HL-60 (cell line): Measurements from ENCODE around the gene ANGPT4.

Source experiments
- DNase-seq, 2 experiments: peaks; one replicate each; pipeline ENCODE4 v3.0.0-alpha.2; 2010 to 2020; ENCODE audit warnings: low read depth in 1 of 2, low spot score in 1 of 2
- H3K27ac ChIP-seq: fragments of 250-450 bp; sonication (Bioruptor Pico); replicated peaks from 2 replicates; pipeline ENCODE4 v1.5.1; 2020; ENCODE audit warnings: mild to moderate bottlenecking, moderate library complexity
- H3K27me3 ChIP-seq: fragments of 250-450 bp; sonication (Bioruptor Pico); 2 replicates; pipeline ENCODE4 v1.5.1; 2021; ENCODE audit warnings: mild to moderate bottlenecking, moderate library complexity; ENCODE audit not compliant: insufficient read depth, poor library complexity, severe bottlenecking
- H3K4me3 ChIP-seq: replicated peaks from 2 replicates; pipeline ENCODE4 v1.5.1; 2011; ENCODE audit warnings: mild to moderate bottlenecking, control low read depth, low read length; ENCODE audit not compliant: insufficient read depth
- CTCF ChIP-seq: IDR thresholded peaks from one replicate; pipeline ENCODE4 v1.5.1; 2011; ENCODE audit warnings: low read length, control low read depth, inconsistent platforms; ENCODE audit not compliant: insufficient read depth
- GABPA ChIP-seq: IDR thresholded peaks from 2 replicates; pipeline ENCODE4 v1.6.1; 2012; ENCODE audit warnings: low read depth
- POLR2AphosphoS5 ChIP-seq: IDR thresholded peaks from 2 replicates; pipeline ENCODE4 v1.6.1; 2012; ENCODE audit warnings: low read depth
- REST ChIP-seq: IDR thresholded peaks from 2 replicates; pipeline ENCODE4 v1.6.1; 2012; ENCODE audit warnings: low read depth; ENCODE audit not compliant: insufficient replicate concordance
- SPI1 ChIP-seq: IDR thresholded peaks from 2 replicates; pipeline ENCODE4 v1.6.1; 2012; ENCODE audit warnings: low read depth, mild to moderate bottlenecking, borderline replicate concordance

ANGPT4 gene

GRCh38 chr20:958936-959815 lies 43.0 kb upstream of the ANGPT4 start:
- DNase-seq: no peak
- Histone ChIP-seq H3K4me3 (no peak overlapping the region), H3K27ac (no peak overlapping the region), H3K27me3 (no peaks in the 10 kb centered on the region)
- no peak for TF ChIP-seq REST
- TF ChIP-seq GABPA: no peak
- TF ChIP-seq CTCF: no peak
- TF ChIP-seq SPI1: no peak
- no peak for TF ChIP-seq POLR2AphosphoS5

GRCh38 chr20:957544-957943 lies 41.4 kb upstream of the ANGPT4 start:
- no peak for TF ChIP-seq GABPA
- no peak for TF ChIP-seq REST
- TF ChIP-seq POLR2AphosphoS5: no peak
- TF ChIP-seq SPI1: no peak
- no peak for TF ChIP-seq CTCF
- no peak for DNase-seq
- no peak overlapping the region for H3K4me3 ChIP-seq
- peaks cover 3% of the 10 kb centered on the region for H3K27me3 ChIP-seq
- no peak overlapping the region for H3K27ac ChIP-seq

- DNase-seq: peak; percentile 32 to 57
- no peak overlapping the region for H3K27ac ChIP-seq
- peaks cover 5% of the 10 kb centered on the region for H3K27me3 ChIP-seq
- TF ChIP-seq REST (no peak), CTCF (peak; percentile 72), SPI1 (no peak), POLR2AphosphoS5 (no peak), GABPA (no peak)
- no peak overlapping the region for H3K4me3 ChIP-seq
Observed at GRCh38 chr20:956330-956951, 40.3 kb upstream of the ANGPT4 start.
